Activated T-cell treated with anti-CD3 and anti-CD28 coated beads for 4 hours (primary cell): ENCODE results near the gene TSPAN33.

Source experiments
- DNase-seq: peaks from one replicate; pipeline ENCODE4 v3.0.0-alpha.2; 2020

The TSPAN33 gene

GRCh38 chr7:129136887-129137642 lies 7.4 kb upstream of the TSPAN33 start:
- no peak for DNase-seq

- DNase-seq = no peak
Measured at GRCh38 chr7:129143724-129144094, 798 bp upstream of the TSPAN33 start.

GRCh38 chr7:129144834-129145668 lies 544 bp downstream of the TSPAN33 start:
- no peak for DNase-seq

- no peak for DNase-seq
Measured at GRCh38 chr7:129146237-129146979, 1.9 kb downstream of the TSPAN33 start.

- DNase-seq = no peak
Measured at GRCh38 chr7:129147731-129148130, 3.2 kb downstream of the TSPAN33 start.

GRCh38 chr7:129149511-129149910 lies 5.0 kb downstream of the TSPAN33 start:
- DNase-seq = no peak

GRCh38 chr7:129150199-129150996 lies 5.9 kb downstream of the TSPAN33 start:
- DNase-seq = no peak

- DNase-seq = no peak
Measured at GRCh38 chr7:129157651-129158050, 13.1 kb downstream of the TSPAN33 start.

GRCh38 chr7:129159539-129159938 lies 15.0 kb downstream of the TSPAN33 start:
- DNase-seq = no peak

- no peak for DNase-seq
Measured at GRCh38 chr7:129160161-129160905, 15.8 kb downstream of the TSPAN33 start.

- no peak for DNase-seq
Measured at GRCh38 chr7:129161524-129162225, 17.2 kb downstream of the TSPAN33 start.

- no peak for DNase-seq
Measured at GRCh38 chr7:129162732-129163131, 18.2 kb downstream of the TSPAN33 start.

- DNase-seq = no peak
Measured at GRCh38 chr7:129163875-129164544, 19.5 kb downstream of the TSPAN33 start.

- DNase-seq = no peak
Measured at GRCh38 chr7:129166745-129167144, 22.2 kb downstream of the TSPAN33 start.

GRCh38 chr7:129167817-129168216 lies 23.3 kb downstream of the TSPAN33 start:
- DNase-seq = no peak

- no peak for DNase-seq
Measured at GRCh38 chr7:129168231-129169021, 23.9 kb downstream of the TSPAN33 start.

- peak; percentile 25 for DNase-seq
Measured at GRCh38 chr7:129169171-129169671, 24.7 kb downstream of the TSPAN33 start.

- DNase-seq = no peak
Measured at GRCh38 chr7:129169686-129170440, 25.4 kb downstream of the TSPAN33 start.
